Fibroblast of skin of abdomen (primary cell): Measurements from ENCODE around the gene SPG7.
"Not testable (repeated sequence)": the region's sequence is repeated elsewhere in the genome, so short reads cannot be mapped to it uniquely, and the experiment has no call there.

ENCODE experiments used
- DNase-seq: peaks from one replicate; pipeline ENCODE4 v3.0.0-alpha.2; 2013

The SPG7 gene

DNA sequence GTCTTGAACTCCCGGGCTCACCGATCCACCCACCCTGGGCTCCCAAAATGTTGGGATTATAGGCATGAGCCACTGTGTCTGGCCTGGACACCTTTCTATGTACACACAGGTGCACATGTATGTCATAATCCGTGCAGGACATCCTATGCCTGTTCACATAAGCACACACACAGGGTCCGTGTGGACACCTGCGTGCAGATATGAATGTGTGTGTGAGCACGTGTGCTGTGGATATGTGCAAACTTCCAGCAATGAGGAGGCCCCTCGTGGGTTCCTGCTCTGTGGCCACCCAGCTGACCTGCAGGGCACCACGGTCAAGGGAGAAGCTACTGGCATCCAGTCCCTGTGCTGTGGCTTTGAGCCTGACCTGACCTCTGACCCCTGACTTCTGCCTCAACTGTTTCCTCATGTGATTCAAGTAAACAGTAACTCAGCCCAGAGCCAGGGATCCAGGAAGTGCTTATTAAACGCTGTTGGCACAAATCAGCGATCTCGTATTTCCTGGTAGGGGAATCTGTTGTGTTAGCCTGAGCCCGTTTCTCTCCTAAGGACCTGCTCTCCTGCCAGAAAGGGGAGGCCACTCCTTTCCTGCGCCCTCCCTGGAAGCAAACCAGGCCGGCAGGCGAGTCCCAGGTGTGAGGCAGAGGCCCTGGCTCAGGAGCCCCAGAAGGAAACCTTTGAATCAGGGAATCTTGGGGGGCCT is 73.8 kb downstream of the SPG7 start:
- DNase-seq: no peak

DNA sequence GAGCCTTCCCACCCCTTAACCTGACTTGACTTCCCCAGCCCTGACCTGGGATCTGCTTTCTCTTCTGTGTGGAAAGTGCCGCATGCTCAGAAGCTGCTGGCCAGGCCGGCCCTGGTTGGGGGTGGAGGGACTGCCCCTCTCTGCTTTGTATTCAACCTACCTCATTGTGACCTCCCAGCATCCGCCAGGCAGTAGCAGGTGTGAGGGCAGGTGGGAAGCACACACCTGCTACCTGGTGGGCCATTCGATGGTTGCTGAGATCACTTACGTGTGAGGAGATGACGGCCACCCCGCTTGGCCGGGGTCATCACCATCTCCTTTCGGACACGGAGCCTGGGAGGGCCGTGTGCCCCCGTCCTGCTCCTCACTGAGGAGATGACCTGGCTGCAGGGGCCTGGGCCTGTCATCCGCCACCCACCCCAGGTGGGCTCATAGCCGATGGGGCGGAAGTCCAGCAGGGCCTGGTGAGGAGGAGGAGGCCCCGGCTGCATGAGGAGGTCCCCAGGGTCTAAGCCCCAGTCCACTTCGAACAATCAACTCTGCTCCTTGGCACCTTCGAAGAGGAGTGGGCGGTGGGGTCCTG is 74.5 kb downstream of the SPG7 start:
- no peak for DNase-seq

DNA sequence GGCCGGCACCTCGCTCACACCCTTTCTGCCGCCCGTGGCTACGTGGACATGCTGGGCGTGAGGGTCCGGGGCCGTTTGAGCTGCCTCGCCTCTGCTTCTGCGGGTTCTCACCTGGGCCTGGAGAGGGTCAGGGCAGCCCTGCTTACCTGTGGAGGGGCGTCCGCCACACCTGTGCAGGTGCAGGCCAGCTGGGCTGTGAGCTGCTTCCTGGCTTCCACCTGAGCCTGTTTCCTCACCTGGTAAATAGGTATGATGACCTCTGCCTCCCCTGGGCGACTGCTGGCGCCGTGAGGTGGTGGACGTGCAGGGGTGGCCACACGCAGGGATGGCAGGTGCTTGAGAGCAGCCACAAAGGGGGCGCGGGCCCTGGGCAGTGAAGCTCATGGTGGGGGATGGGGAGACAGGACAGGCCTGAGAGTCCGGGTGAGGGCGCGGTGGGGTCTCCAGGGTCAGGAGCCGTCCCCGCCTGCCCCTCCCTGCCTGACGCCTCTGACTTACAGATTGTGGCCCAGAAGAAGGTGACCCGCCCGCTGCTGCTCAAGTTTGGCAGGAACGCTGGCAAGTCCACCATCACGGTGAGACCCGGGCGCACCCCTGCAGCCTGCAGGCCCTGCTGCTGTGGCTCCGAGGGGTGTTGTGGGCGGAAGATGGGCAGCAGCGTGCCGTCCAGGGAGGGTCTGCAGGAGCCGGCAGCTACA is 75.1 kb downstream of the SPG7 start:
- DNase-seq: no peak

DNA sequence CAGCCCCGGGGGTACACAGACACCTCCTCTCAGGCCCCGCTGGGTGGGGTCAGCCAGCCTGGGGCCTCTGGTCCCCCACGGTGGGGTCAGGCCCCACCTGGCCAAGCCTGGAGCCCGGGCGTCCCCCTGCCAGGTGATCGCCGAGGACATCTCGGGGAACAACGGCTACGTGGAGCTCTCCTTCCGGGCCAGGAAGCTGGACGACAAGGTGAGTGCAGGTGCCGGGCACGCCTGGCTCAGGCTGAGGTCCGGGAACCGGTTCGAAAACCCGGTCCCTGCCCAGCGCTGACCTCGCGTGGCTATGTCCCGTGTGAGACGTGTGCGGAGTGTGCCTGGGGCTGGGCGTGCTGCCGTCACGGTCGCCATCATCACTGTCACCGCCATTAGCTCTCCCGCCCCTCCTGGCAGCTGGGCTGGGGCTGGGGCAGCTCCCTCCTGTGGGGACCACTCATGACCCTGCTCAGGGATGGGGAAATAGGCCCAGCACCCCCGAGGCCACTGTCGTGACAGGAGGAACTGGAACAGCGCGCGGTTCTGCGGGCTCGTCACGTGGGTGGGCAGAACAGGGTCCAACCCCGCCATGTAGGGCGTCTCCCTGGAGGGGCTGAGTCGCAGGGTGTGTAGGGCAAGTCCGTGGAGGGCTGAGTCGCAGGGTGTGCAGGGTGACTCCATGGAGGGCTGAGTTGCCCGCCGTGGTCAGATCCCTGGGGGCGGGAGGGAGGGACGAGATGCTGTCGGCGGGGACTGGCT is 75.9 kb downstream of the SPG7 start:
- no peak for DNase-seq

DNA sequence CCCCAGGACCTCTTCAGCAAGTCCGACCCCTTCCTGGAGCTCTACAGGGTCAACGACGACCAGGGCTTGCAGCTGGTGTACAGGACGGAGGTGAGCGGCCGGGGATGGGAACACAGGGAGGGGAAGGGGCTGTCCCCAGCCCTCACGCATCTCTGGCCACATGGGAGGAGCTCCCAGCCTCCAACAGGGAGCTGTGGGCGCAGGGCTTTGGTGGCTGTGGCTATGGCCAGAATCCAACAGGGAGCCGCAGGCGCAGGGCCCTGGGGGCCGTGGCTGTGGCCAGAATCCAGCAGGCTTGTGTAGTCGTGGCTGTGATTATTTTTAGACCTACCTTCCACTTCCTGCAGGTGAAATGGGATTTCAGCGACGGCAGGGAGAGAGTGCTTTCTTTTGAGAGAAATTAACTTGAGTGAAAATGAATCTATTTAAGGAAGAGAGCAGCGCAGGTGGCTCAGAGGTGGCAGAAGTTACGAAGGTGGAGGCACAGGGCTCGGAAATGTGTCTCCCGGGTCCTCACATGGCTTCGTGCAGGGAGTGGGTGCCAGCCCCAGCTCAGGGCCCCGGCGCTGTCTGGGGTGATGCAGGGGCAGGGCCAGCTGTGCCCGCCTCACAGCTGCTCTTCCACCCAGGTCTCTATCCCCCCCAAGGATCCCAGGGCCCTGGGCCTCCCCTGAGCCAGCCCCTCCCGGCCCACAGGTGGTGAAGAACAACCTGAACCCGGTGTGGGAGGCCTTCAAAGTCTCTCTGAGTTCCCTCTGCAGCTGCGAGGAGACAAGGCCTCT is 76.8 kb downstream of the SPG7 start:
- DNase-seq: no peak

DNA sequence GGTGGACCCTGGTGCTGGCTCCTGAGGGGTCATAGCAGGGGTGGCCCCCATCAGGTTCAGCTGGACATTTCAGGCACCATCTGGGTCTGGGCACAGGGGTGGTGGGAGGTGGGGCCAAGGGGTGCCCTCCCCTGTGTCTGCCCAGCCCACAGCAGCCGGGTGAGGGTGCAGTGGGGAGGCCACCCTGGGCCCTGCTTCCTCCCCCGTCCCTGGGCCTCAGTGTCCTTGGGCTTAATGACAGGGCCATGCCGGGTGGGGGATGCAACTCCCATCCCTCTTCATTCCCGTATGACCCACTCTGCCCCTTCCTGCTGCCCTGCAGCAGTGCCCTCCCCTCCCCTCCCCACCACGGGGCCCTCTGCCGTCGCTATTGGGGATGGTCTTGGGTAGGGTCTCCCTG is 78.0 kb downstream of the SPG7 start:
- no peak for DNase-seq

DNA sequence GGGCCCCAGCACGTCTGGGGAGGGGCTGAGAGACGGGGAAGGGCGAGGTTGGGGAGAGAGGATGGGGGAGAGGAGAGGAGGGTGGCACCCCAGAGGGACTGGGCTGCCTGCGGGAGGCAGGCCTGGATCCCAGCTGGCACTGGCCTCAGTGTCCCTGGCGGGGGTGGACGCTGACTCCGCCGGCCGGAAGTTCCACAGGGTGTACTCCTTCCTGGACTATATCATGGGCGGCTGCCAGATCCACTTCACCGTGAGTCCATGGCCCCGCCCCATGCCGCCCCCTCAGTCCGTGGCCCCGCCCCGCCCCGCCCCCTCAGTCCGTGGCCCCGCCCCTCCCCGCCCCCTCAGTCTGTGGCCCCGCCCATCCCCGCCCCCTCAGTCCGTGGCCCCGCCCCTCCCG is 78.7 kb downstream of the SPG7 start:
- no peak for DNase-seq

DNA sequence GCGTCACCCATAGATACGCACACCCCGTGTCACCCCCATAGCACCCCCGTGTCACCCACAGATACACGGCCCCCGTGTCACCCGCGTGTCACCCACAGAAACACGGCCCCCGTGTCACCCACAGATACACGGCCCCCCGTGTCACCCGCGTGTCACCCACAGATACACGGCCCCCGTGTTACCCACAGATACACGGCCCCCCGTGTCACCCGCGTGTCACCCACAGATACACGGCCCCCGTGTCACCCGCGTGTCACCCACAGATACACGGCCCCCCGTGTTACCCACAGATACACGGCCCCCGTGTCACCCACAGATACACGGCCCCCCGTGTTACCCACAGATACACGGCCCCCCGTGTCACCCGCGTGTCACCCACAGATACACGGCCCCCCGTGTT is 79.5 kb downstream of the SPG7 start:
- not testable (repeated sequence) for DNase-seq

DNA sequence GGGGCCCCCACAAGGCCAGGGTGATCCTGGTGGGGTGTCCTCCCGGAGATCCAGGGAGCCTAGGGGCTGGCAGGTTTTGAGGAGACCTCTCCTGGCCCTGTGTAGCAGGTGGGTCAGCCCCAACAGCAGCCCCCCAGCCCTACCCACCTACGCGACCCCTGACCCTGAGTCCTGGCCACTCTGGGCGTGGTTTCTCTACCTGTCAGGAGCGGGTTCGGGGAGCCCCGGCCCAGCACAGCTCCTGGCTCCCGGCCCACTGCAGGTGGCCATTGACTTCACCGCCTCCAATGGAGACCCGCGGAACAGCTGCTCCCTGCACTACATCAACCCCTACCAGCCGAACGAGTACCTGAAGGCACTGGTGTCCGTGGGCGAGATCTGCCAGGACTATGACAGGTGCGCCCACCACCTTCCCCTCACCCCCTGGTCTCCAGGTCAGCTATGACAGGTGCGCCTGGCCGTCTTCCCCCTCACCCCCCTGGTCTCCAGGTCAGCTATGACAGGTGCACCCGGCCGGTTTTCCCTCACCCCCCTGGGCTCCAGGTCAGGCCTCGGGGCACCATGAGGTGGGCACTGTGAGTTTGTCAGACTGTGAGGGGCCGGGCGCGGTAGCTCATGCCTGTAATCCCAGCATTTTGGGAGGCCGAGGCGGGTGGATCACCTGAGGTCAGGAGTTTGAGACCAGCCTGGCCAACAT is 80.4 kb downstream of the SPG7 start:
- DNase-seq: no peak

DNA sequence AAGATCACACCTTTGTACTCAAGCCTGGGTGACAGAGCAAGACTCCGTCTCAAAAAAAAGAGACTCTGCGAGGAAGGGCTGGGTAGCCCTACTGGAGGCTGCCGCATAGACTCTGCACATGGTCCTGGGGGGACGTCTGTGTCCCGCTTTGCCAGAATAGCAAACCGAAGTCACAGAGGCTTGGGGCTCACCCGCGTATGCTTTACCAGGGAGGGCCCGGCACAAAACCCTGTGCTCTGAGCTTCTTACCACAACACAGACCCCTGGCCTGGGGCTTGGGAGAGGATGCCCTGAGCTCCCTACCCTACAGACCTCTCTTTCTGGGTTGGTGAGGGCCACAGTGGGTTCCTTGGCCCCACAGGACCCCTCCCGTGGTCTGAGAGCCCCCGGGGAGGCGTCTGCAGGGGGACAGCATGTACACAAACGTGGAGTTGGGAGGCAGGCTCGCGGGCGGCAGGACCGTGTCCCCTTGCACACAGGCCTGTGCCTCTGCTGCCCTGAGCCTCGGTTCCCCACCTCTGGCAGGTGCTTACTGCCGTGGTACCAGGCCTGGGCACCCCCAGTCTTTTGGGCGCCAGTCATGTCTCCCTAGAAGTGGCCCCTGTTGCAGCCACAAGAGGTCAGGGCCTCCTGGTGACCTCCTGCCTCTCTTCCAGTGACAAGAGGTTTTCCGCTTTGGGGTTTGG is 81.2 kb downstream of the SPG7 start:
- DNase-seq: no peak

DNA sequence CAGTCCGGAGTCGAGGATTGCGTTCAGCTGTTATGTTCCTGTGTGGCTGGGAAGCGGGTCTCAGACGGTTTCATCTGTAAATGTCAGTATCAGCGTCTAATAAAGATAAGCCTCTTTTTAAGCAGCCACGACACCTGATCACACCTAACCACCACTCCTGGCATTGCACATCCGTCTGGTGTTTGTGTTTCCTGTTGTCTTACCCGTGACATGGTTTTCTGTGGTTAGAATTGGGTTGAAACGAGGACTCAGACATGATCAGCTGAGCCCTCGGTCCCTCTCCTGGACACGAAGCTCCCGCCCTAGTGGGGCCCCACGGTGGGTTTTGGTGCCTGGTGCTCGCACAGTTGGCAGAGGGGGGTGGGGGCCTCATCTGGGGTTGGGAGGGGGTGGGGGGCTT is 85.6 kb downstream of the SPG7 start:
- no peak for DNase-seq

DNA sequence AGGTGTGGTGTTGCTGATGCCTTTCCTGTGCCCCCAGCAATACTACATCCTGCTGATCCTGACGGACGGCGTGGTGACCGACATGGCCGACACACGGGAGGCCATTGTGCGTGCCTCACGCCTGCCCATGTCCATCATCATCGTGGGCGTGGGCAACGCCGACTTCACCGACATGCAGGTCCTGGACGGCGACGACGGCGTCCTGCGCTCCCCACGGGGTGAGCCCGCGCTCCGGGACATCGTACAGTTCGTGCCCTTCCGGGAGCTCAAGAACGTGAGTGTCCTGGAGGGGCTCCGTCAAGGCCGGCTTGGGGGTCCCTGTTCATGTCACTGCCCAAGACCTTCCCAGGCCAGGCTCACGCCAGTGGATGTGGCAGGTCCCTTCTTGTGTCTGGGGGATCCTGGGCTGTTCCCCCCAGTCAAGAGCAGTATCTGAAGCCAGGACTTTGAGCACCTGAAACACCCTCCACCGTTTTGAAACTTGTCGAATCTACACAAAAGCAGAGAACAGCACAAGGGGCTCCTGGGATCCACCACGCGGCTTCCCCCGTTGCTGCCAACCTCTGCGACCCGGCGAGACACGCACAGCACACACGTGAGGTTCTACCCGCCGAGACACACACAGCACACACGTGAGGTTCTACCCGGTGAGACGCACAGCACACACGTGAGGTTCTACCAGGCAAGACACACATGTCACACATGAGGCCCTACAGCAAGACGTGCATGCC is 87.3 kb downstream of the SPG7 start:
- DNase-seq: no peak

DNA sequence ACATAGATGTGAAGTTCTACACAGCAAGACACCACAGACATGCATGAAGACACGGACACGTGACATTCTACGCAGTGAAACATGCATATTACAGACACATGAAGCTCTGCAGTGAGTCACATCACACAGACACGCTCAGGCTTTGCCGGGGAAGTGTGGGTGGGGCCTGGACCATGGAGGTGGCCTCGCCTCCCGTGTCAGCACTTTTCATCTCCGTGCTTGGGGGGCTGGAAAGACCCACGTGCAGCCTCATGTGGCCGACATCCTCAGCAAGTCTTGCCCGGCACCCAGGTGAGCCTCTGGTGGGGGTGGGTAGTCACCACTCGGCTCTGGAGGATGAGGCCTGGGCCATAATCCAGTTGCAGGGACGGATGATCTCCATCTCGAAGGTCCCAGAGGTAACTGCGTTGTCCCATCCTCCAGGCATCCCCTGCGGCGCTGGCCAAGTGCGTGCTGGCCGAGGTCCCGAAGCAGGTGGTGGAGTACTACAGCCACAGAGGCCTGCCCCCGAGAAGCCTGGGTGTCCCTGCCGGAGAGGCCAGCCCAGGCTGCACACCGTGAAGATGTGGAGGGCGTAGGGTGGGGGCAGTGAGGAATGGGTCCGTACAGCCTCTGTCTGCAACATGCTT is 88.0 kb downstream of the SPG7 start:
- DNase-seq: no peak

DNA sequence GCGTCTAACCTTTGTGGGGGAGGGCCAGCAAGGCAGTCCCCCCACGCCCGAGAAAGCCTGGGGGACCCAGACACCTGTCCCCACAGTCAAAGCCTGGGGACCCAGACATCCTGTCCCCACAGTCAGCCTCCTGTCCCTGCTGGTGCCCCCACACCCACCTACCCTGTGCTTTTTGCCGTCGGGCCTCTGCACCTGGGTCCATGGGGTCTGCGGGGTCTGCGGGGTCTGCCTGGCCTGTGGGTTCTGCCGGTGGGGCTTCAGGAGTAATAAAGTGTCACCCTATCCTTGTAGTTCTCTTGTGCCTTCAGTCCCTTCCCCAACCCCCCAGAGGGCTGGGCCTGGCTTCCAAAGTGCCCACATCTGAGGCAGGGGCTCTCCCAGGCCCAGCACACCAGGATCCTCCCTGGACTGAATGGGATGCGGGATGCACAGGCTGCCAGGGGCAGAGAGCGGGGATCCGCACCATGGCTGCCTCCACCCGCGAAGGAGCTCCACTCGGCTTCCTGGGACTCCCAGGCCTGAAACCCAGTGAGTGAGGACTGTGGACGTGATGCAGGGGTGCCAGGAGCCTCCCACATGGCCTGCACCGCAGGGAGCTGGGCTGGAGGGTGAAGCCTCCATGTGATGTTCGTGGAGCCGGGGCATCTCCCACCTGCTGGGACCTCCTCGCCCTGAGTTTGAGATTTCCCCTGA is 88.9 kb downstream of the SPG7 start:
- no peak for DNase-seq

DNA sequence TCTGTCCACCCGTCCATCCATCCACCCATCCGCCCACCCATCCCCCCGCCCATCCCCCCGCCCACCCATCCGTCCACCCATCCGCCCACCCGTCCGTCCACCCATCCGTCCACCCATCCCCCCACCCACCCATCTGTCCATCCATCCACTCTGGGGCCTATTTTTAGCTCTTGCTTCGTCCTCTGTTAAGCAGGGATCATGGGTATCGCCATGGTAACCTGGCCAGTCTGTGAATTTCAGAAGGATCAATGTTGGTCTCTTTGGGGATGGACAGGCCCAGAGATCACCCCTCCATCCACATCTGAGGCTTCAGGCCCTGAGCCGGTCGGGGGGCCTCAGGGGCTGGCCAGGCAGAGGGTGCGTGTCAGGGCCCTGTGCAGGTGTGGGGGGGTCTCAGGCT is 90.0 kb downstream of the SPG7 start:
- DNase-seq: peak; percentile 37

DNA sequence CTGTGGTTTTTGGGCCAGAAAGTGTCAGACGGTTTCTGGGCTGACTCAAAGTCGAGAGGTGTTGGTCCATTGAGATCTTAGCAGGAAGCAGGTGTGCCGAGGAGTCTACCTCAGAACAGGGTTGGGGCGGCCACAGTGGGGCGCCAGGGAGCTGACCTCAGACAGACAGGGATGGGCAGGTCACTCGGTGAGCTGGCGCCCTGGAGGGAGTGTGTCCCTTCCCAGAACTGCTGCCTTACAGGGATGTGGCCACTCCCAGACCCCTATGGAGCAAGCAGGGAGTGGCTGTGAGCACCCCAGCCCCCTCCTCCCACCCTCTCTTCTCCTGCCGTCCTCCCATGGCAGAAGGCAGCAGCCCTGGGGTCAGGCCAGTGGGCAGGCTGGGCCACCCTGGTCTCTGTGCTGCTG is 91.3 kb downstream of the SPG7 start:
- DNase-seq: no peak

DNA sequence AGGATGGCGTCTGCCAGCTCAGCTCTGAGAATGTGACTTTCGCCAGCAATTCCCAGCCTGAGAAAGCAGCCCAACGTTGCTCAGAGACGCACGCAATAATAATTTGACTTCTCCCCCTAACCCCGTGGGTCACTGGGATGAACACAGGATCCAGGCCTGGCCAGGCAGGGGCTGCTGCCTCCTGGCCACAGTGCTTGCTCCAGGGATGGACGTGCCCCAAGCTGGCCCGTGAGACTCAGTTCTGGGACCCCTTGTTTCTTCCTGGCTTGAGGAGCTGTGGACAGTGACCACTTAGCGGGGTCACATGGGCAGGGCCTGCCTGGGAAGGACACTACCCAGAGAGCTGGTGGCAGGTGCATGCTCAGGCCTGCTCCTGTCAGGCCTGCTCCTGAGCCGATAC is 91.7 kb downstream of the SPG7 start:
- DNase-seq: no peak

DNA sequence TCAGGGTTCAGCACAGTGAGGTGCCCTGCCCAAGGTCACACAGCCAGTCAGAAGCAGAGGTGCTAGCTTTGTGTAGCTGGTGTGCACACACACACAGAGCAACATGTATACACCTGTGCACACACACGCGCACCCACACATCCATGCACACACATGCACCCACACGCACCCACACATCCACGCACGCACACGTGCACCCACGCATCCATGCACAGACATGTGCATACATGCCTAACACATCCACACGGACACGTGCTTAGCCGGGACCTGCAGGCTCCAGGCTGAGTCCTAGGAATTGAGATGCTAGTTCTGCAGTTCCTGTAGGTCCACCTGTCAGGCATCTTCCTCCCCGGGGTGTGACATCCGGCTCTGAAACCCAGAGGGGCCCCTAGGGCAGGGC is 92.2 kb downstream of the SPG7 start:
- no peak for DNase-seq

DNA sequence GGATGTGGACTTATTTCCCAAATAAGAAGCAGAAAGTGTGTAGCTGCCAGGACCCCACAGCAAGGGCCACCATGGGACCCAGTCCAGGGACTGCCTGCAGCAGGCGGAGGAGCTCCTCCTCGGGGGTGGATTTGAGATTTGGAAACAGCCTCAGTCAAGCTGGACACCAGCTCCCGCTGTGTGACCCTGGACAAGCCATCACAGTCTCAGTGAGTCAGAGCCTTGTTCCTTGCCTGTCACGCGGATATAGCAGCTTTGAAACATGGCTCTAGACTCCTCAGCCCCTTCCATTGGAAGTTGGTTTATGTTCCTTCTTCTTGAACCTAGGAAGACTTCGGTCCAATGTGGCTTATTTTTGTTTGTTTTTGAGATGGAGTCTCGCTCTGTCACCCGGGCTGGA is 92.8 kb downstream of the SPG7 start:
- no peak for DNase-seq

DNA sequence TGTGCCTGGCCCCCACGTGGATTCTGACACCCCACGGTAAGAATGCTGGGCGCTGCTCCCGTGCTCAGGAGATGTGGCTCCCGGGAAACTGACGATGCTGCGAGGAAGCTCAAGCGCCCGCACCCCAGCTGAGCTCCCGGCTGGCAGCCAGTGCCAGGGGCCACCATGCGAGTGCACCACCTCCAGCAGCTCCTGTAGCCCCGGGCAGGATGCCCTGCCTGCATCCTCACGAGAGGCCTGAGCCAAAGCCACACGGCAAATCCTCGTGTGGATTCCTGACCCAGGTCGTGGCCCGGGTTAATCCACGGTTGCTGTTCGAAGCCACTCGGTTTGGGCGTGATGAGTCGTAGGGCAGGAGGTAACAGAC is 93.7 kb downstream of the SPG7 start:
- no peak for DNase-seq
